ENCODE measurements around the gene PNPLA7. TPM values are rescaled to one million over a fixed set of nuclear protein-coding genes. Genes with fewer than 3 reads are reported as not detected.
A peak's percentile ranks its signal among the peaks of the same experiment; 100 is the strongest.

The PNPLA7 gene
- total RNA-seq, 1 experiment from 2014 or later = 0.77 TPM

DNA sequence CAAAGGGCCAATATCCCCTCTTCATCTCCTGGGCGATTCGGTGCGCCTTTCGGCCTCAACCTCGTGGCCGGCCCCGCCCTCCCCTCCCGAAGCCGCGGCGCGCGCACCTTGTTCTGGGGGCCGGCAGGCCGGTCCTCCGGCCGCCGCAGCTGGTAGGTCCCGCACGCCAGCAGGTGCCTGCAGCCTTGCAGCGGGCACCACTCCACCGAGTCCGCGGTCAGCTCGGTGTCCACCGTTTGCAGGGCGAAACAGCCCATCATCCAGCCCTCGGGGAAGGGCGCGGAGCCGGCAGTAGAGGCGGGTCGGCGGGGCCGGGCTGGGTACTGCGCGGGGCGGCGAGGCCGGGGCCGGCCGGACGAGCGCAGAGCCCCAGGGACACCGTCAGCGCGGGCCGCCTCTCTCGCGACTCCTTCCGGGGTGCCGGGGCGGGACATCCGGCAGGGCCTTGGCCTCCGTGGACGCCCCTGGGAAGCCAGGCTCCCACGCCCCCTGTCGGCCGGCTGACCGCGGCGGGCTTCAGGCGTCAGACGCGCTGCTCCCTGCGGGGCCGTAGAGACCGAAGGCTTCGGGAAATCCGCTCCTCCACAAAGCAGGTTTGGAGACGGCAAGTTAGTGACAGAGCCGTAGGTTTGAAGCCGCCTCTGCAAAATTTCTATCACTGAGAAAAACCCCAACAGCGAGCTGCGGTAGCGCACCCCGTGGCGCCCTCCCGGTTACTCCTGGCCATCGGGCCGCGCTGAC is 28.5 kb upstream of the PNPLA7 start, which contains the start of gene DPH7:
DPH7 (minus strand) TSS at position 408 of the 741 bp plus-strand sequence; CDS start at position 260, 148 bp downstream.
- intact Hi-C loops (cut with micrococcal nuclease) = no loop called here
- BruUV-seq (replicated peaks) = no TSS peak
- no peak for TF ChIP-seq EZH2phosphoT487 (IDR thresholded peaks at IDR 0.05; ENCODE audit: borderline replicate concordance, low read length)
- TF ChIP-seq, protein P1, sequence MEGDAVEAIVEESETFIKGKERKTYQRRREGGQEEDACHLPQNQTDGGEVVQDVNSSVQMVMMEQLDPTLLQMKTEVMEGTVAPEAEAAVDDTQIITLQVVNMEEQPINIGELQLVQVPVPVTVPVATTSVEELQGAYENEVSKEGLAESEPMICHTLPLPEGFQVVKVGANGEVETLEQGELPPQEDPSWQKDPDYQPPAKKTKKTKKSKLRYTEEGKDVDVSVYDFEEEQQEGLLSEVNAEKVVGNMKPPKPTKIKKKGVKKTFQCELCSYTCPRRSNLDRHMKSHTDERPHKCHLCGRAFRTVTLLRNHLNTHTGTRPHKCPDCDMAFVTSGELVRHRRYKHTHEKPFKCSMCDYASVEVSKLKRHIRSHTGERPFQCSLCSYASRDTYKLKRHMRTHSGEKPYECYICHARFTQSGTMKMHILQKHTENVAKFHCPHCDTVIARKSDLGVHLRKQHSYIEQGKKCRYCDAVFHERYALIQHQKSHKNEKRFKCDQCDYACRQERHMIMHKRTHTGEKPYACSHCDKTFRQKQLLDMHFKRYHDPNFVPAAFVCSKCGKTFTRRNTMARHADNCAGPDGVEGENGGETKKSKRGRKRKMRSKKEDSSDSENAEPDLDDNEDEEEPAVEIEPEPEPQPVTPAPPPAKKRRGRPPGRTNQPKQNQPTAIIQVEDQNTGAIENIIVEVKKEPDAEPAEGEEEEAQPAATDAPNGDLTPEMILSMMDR (conservative IDR thresholded peaks at IDR 0.05; ENCODE audit: low read depth, low read length) = peak; percentile 75
- H2AFZ ChIP-seq (ENCODE audit: low read length) = peak within 1 kb of the TSS; percentile 89
- peaks cover 12% of the 10 kb centered on the region; the same call in 1 of the 2 replicates for H3K4me1 ChIP-seq (ENCODE audit: insufficient read depth, low read length)
- H3K36me3 ChIP-seq (ENCODE audit: low read depth, low read length) = peaks cover 19% of the 10 kb centered on the region; the same call in 1 of the 2 replicates
- CTCF ChIA-PET = no interaction called here
- H3K9me2 ChIP-seq (replicated peaks; ENCODE audit: low read length) = no peaks in the 10 kb centered on the region
- no peaks in the 10 kb centered on the region for H3K9me3 ChIP-seq (ENCODE audit: low read length)
- H3K9ac ChIP-seq (ENCODE audit: low read length) = peak within 1 kb of the TSS; percentile 93
- H3K79me2 ChIP-seq (ENCODE audit: low read length) = peaks cover 38% of the 10 kb centered on the region
- peak within 1 kb of the TSS; percentile 94 for H3K4me3 ChIP-seq (ENCODE audit: low read length)
- ATAC-seq (peak; percentile 97), DNase-seq (peak; percentile 91)
- H3K27ac ChIP-seq (ENCODE audit: low read length) = peak within 1 kb of the TSS; percentile 61
- no peaks in the 10 kb centered on the region for H3K27me3 ChIP-seq (ENCODE audit: low read length)
- POLR2A ChIA-PET (ENCODE audit: unreplicated experiment) = interaction anchor here (0.6 kb wide), 1 partner anchor 10 kb away, joined by 3 read pairs; no protein-coding TSS in a partner anchor
- H4K20me1 ChIP-seq (ENCODE audit: low read length) = 0 out of 2 replicates have a peak, but pooled peaks cover 5% of the 10 kb centered on the region
- no peaks in the 10 kb centered on the region for H3F3A ChIP-seq (ENCODE audit: low read length, unreplicated experiment)
- H3K4me2 ChIP-seq (ENCODE audit: low read length) = peak within 1 kb of the TSS; percentile 87

DNA sequence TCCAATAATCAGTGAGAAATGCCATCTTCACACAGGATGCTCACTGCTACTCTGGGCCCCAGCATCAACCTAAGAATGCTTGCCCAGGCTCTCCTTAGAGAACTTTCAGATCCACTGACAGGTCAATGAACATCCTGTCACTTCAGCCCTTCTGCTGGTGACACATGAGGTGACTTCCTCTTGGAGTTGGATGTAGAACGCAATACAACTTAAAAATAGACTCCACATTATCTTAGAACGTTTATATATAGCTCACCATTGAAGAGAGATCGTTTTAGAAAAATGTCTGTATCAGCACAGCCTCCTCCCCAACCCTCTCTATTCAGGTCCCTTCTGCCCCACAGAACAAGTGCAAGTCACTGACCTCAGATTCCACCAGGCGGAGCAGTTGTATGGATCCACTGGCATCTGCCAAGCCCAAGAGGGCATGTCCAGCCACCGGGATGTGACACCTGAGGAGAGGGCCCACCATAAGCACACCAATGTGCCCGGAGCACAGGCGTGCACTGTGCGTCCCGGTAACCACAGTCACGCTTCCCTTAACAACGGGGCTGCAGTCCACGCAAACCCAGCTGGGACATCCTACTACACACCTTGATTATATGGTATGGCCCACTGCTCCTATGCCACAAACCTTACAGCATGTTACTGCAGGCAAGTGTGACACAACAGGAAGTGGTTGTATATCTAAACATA is 25.7 kb upstream of the PNPLA7 start:
- peaks cover 41% of the 10 kb centered on the region for H3K79me2 ChIP-seq (ENCODE audit: low read length)
- no TSS peak for BruUV-seq (replicated peaks)
- 0 out of 2 replicates have a peak, but pooled peaks cover 5% of the 10 kb centered on the region for H4K20me1 ChIP-seq (ENCODE audit: low read length)
- POLR2A ChIA-PET (ENCODE audit: unreplicated experiment) = no interaction called here
- no peaks in the 10 kb centered on the region for H3K9me3 ChIP-seq (ENCODE audit: low read length)
- no peak overlapping the region for H3K4me3 ChIP-seq (ENCODE audit: low read length)
- H3K27me3 ChIP-seq (ENCODE audit: low read length) = no peaks in the 10 kb centered on the region
- H3K4me1 ChIP-seq (ENCODE audit: insufficient read depth, low read length) = peaks cover 12% of the 10 kb centered on the region; the same call in 1 of the 2 replicates
- peaks cover 29% of the 10 kb centered on the region; the same call in 1 of the 2 replicates for H3K36me3 ChIP-seq (ENCODE audit: low read depth, low read length)
- intact Hi-C loops (cut with micrococcal nuclease) = no loop called here
- H3F3A ChIP-seq (ENCODE audit: low read length, unreplicated experiment) = no peaks in the 10 kb centered on the region
- TF ChIP-seq EZH2 (IDR thresholded peaks at IDR 0.05; ENCODE audit: low read length, unreplicated experiment) (no peak), EZH2phosphoT487 (IDR thresholded peaks at IDR 0.05; ENCODE audit: borderline replicate concordance, low read length) (no peak)
- TF ChIP-seq, protein P1 (conservative IDR thresholded peaks at IDR 0.05; ENCODE audit: low read depth, low read length) = no peak; the same call in 1 of the 2 replicates
- ATAC-seq (no peak), DNase-seq (no peak)
- CTCF ChIA-PET = no interaction called here
- no peak overlapping the region for H3K27ac ChIP-seq (ENCODE audit: low read length)
- H3K4me2 ChIP-seq (ENCODE audit: low read length) = no peak overlapping the region
- no peak overlapping the region for H3K9ac ChIP-seq (ENCODE audit: low read length)
- no peak overlapping the region for H2AFZ ChIP-seq (ENCODE audit: low read length)
- no peaks in the 10 kb centered on the region for H3K9me2 ChIP-seq (replicated peaks; ENCODE audit: low read length)
